Measurements from ENCODE around the gene HECTD4.
"Not testable (repeated sequence)": the region's sequence is repeated elsewhere in the genome, so short reads cannot be mapped to it uniquely, and the experiment has no call there.

The HECTD4 gene

DNA sequence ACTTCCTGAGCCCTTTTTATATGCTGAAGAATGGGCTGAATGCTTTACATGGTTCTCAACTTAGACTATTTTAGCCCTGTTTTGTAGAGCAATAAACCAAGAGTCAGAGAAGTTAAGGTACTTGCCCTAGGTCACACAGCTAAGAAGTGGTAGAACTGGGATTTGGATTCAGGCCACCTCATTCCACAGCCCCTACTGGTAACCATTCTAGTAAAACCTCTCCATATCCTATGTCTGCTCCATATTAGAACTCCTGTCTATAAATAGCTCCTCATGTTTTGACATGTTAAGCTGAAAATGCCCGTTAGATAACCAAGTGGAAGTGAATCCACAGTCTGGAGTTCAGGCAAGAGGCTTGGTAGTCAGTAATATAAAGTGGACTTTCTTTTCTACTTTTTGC, 111.6 kb downstream of the HECTD4 start:
- DNase-seq (ENCODE audit: low read depth in 2 of 2): no peak

DNA sequence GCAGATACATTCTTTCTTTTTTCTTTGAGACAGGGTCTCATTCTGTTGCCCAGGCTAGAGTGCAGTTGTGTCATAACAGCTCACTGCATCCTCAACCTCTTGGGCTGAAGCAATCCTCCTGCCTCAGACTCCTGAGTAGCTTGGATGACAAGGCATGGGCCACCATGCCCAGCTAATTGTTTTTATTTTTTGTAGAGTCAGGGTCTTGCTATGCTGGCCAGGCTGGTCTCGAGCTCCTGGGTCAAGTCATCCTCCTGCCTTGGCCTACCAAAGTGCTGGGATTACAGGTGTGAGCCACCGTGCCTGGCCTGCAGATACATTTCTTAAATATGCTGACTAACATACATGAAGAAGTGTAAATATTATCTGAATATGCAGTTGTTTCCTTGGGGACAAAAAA, 115.8 kb downstream of the HECTD4 start:
- DNase-seq (ENCODE audit: low read depth in 2 of 2): no peak

DNA sequence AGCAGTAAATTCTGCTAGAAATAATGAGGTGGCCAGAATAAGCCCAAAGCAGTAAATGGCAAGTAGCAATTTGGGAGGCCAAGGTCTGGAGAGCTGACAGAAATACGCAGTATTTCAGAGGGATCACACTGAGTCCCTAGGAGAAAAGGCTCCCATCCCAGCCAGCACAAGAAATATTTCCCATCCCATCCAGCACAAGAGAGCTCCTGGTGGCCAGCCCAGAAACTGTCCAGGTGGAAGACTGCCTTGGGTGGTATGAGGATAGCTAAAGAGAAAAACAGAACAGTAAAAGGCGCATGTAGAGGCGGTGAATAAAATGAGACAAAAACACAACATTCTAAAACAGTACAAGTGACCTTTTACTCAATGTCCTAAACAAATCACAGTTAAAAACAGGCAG, 120.7 kb downstream of the HECTD4 start:
- DNase-seq (ENCODE audit: low read depth in 2 of 2): no peak

DNA sequence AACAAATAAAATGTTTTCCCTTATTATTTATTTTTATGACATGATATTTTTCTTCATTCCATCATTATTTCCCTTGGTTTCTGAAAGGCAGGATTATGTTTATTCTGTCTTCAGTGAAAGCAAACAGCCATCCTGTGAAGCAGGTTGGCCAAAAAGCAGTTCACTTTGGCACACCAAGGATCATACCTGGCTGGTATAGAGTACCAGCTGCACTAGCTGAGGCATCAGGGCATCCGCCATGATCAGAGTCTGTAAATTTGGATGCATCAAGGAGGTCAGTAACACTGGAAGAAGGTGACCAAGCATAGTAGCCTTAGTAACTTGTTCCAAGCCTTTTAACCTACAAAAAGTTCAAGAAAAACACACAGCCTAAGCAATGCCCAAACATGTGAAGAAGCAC, 123.3 kb downstream of the HECTD4 start:
- no peak for DNase-seq (ENCODE audit: low read depth in 2 of 2)

DNA sequence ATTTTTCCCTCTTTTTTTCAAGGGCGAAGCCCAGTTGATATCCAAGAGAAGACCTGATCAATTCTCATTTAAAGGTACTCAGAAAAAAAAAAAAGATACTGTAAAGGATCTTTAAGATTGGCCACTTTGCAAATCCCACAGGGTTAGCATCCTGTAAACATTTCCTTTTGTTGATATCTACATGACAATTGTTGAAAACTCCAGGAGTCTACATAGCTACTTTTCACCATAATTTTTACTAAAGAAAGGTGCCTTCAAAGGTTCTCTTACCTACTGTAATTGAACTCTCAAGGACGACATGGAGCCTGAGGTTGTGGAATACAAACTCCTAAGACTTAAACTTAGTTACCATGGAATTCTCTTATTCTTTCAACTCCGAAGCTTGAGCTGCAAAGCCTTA, 125.5 kb downstream of the HECTD4 start:
- DNase-seq (ENCODE audit: low read depth in 2 of 2): no peak

DNA sequence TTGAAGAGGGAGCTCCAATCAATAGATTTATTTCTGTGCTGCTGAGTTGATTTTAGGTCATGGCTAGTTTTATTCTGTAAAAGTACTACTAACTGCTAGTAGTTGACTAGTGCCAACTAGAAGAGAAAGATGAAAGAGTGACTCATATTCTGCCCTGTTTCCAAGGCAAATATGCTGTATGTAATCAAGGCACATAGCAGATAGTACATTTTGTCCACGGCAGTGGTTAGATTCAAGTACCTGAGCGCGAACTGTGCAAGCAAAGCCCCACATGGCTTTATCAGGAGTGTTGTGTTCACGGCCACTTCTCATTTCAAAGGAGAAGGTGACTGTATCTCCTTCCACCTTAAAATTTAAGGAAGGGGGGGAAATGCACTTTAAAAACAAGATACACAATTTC, 130.0 kb downstream of the HECTD4 start:
- DNase-seq (ENCODE audit: low read depth in 2 of 2): no peak

DNA sequence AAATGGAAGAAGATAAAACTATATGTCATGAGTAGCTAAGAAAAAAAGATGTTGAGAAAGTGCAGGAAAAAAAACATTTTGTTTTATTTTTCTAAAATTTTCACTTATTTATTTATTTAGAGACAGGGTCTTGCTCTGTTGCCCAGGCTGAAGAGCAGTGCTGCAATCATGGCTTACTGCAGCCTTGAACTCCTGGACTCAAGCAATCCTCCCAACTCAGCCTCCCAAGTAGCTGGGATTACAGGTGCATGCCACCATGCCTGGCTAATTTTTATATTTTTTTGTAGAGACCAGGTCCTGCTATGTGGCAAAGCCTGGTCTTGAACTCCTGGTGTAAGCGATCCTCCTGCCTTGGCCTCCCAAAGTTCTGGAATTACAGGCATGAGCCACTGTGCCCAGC, 137.3 kb downstream of the HECTD4 start:
- not testable (repeated sequence) for DNase-seq (ENCODE audit: low read depth in 2 of 2)

DNA sequence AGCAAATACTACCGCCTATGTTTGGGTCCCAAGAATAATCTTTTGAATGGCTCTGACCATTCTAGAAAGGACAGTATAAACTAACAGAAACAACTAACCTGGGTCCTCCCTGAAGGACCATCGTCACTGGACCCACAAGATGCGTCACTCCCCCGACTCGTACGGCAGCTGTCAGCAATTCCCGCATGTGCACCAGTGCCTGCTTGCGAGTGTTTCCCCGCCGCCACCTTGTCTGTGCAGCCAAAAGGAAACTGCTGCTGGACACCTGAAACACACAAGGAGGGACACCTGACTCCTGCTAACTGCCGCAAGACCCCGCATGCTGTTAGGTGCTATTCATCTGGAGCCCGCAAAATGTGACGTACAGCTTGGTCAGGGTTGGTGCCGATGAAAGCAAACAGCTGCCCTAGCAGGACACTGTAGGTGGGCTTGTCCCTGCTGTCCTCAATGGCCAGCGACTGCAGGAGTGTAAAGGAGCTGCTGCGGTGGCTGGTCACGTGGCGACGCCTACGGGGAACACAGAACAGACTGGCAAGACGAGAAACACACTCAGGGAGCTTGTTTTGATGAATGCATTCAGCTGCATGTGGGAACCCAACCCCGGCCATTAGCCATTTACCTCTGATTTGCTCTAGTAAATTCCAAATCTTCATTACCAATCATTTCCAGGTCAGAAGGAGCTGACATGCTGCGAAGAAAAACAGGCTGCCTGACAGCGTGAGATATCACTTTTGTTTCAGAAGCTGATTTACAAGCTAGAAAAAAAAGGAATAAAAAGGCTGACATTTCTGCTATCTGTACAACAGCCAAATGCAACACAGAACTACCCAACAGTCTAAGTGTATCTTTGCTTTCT, 138.7 kb downstream of the HECTD4 start:
- no peak for DNase-seq (ENCODE audit: low read depth in 2 of 2)

DNA sequence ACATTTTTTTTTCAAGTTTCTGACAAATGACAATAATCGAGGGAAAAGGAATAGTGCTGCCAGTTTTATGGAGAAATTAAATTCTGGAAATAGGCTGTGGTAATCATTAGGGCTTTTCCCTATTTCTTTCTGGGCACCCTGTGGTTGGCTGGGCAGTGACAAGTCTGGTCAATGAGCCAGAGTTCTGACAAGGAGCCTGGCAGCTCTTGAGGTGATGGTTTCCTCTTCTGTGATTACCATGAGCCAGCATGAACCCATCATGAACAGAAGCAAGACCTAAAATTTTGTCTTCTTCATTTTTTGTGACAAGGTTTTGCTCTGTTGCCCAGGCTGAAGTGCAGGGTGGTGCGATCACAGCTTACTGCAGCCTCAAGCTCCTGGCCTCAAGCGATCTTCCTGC, 141.1 kb downstream of the HECTD4 start:
- DNase-seq (ENCODE audit: low read depth in 2 of 2): no peak

DNA sequence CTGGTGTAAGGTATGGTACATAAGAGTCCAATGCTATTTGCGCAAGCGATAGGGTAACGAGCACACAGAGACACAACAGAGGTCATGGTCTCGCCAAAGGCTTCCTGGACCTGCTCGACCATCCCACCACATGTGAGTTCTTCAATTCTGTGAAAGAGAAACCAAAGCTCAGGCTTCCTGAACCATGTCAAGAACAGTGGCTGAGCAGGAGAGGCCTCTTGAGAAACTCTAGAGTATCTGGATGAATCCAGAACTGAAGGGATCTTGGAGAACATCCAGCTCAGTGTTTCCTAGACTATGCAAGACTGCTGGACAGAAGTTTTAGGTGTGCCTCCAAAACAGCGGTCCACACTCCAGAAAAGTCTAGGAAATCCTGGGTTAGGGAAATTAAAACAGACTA, 142.3 kb downstream of the HECTD4 start:
- DNase-seq (ENCODE audit: low read depth in 2 of 2): no peak

DNA sequence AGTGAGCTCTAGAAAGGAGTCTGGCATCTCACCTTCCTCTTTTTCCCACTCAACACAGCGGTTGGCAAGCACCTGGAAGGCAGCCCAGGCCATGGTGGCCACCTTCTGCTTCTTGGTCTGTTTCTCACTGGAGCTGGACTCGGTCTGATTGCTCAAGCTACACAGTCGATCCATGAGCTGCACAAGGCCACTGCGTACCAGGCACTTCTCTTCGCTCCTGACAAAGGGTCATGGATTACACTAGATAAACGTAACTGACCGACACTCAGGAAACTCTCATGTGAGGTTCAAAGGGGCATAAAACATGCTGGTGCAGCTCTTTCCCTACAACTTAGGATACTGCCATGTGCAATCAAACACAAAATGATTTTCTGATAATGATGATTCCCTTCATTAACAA, 143.2 kb downstream of the HECTD4 start:
- no peak for DNase-seq (ENCODE audit: low read depth in 2 of 2)

DNA sequence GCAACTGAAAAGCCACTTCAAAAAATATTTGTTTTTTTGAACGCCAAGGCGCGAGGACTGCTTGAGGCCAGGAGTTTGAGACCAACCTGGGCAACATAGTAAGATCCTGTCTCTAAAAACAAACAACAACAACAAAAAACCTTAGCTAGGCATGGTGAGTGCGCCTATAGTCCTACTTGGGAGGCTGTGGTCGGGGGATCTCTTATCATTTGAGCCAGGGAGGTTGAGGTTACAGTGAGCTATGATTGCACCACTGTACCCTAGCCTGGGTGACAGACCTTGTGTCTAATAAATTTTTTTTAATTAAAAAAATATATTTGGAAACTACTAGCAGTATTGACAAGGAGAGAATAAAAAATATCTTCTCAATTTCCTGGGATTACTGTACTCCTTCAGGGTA, 143.8 kb downstream of the HECTD4 start:
- no peak for DNase-seq (ENCODE audit: low read depth in 2 of 2)

DNA sequence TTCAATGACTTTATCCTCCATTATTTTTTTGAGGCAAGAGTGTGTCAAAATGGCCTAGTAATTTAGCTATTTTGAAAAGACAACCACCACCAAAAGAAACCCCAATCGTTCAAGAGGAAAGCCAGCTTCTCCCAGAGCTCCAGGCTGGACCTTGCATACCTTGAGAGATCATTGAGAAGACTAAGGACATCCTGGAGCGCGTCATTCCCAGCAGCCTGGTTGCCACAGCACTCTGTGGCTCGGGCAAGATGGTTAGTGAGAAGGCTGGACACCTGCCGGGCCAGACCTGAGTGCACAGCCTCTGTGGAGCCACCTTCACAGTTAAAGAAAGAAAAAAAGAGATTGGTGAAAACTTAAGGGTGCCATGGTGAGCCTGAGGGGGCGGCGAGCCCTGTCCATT, 145.4 kb downstream of the HECTD4 start:
- no peak for DNase-seq (ENCODE audit: low read depth in 2 of 2)

DNA sequence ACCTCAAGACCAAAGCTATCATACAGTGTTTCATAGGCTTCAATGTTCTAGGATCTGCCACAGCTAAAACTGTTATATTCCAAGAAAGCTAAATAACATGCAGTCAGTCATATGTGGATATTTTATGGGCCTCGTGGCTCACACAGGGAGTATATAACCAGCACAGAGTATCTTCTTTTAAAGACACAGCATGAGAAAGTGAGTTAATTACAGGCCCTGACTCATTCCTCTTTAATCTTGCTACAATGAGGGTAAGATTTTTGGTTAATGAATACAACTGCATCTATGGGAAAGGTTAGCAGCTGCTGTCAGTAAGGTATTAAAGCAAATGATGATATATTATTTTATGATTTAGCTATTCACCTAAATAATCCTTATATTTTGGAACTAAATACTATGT, 145.8 kb downstream of the HECTD4 start:
- DNase-seq (ENCODE audit: low read depth in 2 of 2): no peak

DNA sequence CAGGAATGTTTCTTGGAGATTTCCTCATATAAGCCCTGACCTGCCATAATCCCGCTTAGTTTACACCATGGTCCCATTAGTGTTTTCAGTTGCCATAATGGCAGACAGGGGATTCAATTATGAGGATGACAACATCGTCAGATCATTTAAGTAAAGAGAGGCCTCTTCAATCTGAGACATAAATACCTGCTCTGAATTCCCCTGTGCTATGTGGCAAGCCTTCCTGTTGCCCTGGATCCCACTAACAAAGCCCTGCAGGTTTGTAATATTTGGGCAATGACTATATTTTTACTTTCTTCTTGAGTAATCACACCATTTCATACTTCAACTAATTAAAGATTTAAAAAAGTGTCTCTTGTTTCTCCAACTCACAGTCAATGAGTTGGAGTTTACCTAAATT, 147.9 kb downstream of the HECTD4 start:
- no peak for DNase-seq (ENCODE audit: low read depth in 2 of 2)

DNA sequence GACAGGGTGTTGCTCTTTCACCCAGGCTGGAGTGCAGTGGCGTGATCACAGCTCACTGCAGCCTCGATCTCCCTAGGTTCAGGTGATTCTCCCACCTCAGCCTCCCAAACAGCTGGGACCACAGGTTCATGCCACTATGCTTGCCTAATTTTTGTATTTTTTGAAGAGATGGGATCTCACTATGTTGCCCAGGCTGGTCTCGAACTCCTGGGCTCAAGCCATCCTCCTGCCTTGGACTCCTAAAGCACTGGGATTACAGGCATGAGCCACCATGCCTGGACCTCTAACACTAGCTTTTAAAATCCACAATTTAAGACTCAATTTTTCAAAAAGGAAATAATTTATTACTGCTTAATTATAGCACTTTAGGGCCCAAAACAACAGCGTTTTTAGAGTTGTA, 149.0 kb downstream of the HECTD4 start:
- no peak for DNase-seq (ENCODE audit: low read depth in 2 of 2)

DNA sequence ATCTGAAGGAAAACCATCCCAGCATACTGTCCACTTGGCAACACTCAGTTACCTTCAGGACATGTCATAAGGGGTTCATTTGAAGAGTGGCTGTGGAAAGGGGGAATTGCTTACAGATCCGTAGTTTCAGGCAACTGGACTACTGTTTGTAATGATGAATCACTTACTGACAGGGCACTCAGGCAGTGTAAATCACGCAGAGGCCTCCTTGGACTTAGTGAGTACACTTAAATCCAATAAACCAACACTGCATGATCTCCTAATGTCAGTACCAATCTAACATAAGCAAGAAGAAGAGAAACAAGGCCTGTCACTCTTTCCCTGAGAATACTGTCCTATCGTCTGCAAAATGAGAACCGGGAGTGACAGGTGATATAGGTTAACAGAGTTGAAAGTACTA, 152.1 kb downstream of the HECTD4 start:
- no peak for DNase-seq (ENCODE audit: low read depth in 2 of 2)

DNA sequence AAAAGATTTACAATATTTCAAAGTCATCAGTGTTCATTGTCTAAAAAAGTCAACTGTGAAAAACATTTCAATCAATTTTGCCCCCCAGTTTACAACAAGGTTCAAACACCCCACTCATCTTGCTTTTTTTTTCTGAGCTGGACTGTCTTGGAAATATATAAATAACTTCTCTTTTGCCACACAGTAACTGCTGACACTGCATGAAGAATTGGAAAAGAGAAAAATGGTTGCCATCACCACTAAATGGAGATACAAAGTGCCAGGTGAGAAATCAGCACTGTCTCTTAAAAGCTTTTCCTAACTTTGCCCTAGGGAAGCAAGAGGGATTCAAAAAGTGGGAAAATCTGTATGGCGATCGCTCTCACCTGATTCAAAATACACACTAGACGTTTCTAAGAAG, 155.5 kb downstream of the HECTD4 start:
- no peak for DNase-seq (ENCODE audit: low read depth in 2 of 2)

DNA sequence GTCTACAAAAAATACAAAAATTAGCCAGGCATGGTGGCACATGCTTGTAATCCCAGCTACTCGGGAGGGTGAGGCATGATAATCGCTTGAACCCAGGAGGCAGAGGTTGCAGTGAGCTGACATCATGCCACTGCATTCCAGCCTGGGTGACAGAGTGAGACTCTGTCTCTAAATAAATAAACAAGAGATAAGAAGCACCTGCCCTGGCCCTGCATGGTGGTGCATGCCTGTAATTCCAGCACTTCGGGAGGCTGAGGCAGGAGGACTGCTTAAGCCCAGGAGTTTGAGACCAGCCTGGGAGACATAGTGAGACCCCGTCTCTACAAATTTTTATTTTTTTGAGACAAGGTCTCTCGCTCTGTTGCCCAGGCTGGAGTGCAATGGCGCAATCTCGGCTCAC, 161.6 kb downstream of the HECTD4 start:
- not testable (repeated sequence) for DNase-seq (ENCODE audit: low read depth in 2 of 2)

DNA sequence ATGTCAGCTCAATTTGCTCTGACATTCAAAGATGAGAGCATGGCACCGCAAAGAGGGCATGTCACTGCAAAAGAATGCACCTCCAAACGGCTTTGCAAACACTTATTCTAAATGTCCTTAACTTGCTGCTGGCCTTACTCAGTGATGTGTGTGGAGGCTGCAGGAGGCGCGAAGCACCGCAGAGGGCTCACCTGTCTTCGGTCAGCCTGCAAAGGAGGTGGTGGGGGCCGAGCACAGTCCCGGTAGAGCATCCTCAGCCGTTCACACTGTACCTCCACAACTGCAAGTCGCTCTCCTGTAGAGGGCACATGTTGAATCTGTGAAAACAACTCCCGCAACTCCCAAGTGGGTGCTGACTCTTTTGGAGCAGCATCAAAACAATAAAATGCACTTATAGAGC, 163.0 kb downstream of the HECTD4 start:
- DNase-seq (ENCODE audit: low read depth in 2 of 2): no peak

DNA sequence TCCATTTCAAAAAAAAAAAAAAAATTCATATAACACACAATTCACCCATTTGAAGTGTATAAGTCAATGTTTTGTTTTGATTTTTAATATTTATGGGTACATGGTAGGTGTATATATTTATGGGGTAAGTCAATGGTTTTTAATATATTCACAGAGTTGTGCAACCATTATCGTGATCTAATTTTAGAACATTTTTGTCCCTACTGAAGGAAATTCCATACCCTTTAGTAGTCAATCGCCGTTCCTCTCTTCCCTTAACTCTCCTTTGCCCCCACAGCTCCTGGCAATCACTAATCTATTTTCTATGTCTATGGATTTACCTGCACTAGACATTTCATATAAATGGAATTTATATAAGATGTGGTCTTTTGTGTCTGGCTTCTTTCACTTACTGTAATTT, 164.1 kb downstream of the HECTD4 start:
- no peak for DNase-seq (ENCODE audit: low read depth in 2 of 2)

DNA sequence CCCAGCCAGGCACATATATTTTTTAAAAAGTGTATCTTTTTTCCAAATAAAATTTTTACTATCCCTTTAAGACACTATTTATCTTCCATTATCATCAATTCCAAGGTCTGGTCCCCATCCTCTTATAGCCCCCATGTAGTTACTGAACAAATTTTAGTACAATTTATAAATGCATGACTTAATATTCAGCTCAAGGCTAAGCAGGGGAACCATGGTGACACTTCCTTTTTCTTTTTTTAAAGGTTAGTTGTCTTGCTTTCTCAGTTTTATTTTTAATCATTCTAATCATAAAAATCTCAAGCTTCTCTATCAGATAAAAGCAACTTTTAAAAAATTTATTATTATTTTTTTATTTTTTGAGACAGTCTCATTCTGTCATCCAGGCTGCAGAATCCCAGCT, 164.6 kb downstream of the HECTD4 start:
- no peak for DNase-seq (ENCODE audit: low read depth in 2 of 2)

DNA sequence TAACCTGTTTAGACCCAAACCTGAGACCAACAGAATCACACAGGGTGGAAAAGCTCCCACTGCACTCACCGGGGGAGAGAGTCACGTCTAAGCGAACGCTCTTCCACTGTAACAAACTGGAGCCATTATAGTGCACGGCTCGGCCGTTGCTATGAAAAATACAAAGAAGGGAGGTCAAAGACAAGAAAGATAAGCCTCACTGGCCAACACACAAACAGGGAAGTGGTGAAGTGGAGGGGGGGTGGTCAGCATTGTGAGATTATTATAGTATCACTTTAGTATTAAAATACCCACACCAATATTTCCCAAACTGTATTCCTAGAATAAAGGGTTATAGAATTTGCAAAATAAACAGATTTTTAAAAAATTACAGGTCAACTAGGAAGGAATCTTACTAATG, 166.0 kb downstream of the HECTD4 start:
- DNase-seq (ENCODE audit: low read depth in 2 of 2): no peak

DNA sequence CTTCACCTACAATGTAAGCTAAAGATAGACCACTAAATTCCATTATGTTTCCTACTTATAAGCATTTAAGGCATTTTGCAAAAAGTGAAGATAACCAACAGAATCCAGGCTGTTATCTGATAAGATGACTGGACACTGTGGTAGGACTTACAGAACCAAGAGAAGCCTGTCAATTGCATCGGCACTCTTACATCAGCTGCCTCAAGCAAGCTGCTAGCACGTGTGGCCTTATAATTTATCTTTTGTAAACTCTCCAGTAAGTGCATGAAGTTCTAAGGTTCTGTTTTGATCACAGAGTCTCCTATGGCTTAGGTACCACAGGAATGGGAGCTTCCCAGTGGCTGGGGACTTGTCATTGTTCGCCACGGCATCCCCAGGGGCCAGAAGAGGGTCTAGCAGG, 168.2 kb downstream of the HECTD4 start:
- DNase-seq (ENCODE audit: low read depth in 2 of 2): no peak
